Measurements from ENCODE around the gene TIGAR.

Gene TIGAR

DNA sequence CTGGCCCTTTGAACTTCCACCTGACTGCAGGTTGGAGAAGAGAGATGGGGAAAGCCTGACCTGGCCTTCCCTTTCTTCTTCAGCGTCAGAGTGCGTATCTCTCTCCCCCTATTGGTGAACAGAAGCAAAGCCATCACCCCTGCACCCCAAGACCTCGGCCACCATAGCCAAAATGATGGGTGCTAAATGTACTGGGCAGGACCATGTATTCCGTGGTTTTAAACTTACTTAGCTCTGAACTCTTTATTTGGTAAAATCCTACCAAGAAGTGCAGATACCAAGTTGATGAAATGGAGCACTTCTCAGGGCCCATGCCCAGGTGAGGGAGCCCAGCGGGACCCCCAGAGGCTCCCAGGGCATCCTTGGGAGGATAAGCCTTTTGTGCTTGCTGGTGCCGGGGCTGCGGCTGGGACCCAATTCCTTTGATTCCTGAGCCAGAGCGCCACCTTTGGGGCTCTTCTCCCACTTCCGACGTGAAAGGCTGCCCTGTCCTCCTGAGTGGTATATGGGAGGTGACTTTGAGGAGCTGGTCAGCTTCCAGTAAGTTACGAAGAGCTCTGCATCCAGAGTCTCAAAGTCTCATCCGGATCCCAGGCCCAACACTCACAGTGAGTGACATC lies 38.0 kb upstream of the TIGAR start:
- DNase-seq = no peak

- no peak for DNase-seq
Observed at GRCh38 chr12:4283512-4284255, 37.3 kb upstream of the TIGAR start.

DNA sequence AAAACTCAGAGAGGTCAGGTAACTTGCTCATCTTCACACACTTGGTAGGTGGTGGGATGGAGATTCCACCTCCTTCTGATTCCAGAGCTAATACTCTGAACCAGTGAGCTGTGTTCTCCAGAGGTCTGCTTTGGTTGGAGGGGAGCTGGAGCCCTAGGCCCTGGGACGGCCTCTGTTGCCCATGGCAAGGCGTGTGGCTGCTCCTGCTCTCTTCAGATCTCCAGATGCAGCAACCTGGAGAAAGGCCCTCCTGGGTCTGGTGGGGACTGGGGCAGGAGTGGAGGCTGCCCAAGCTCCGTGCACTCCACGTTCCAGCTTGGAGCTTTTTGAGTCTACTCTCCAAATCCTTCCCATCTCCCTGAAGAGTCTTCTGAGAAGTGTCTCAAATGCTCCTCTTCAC lies 36.7 kb upstream of the TIGAR start:
- DNase-seq = no peak

DNA sequence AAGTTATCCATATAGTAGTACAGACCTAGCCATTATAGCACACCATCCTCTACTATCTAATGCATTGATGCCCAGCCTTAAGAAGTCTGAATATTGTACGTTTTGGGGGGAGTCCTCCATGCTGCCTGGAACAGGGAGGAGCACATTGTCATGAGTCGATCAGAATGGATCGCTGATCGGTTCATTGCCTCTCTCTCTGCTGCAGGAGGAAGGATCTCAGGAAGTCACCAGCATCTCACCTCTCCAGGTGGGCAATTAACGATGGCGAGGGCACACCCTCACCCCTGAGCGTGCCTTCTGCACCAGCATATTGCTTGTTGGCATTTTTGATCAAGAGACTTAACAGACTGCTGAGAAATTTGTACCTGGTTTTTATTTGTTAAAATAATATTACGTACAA lies 35.9 kb upstream of the TIGAR start:
- DNase-seq = no peak

DNA sequence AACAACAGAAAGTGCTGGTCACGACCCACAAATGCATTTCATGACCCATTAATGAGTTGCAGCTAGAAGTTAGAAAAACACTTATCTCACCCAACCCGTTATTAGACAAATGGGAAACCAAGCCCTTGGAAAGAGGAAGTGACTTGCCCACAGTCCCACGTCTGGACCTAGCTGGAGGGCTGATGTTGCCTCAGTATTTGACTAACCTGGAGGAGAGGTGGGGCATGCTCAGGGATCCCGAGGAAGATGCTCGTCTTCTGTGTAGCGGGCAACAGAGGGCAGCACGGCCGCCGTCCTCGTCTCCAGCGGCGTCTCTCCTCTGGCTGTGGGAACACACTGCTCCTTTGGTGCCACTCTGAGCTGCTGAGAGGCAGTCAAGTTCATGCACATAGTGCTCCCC lies 34.8 kb upstream of the TIGAR start:
- no peak for DNase-seq

GRCh38 chr12:4286771-4287317 lies 34.2 kb upstream of the TIGAR start:
- DNase-seq = no peak

DNA sequence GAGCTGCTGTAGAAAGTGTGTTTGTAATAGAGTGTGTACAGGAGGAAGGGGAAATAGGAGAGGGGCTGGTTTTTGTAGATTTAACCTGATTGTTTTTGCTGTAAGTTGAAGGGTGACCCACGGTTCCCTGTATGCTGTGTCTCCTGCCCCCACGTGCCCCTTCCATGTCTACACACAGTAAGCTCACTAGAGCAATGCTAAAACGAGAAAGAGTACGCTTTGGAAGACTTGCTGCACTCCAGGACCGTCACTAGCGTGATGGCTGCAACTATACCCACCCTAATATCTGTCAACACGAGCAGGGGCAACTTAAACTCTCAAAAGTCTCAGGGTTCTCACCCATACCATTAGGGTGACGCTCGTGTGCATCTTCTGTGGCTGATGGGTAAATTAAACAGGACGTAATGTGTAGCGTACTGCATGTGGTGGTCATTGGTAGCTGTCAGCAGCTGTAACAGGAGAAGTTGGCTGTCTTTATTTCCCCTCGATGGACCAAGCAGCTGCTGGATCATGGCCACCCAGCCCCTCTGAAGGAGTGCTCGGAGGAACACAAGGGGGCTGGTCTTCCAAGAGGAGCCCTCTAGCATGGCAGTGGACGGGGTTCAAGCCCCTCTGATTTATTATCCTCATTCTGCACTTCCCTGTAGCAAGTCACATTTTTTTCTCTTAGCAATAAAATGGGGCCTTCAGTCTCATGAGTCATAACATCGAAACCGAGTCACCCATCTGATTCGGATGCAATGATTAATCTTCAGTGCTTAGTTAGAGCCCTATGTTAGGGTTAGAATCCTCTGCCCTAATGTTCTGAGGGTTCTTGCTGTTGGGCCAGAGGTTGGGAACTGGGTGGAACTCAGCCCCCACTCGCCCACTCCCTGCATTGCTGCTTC lies 33.4 kb upstream of the TIGAR start:
- no peak for DNase-seq

GRCh38 chr12:4288296-4289131 lies 32.5 kb upstream of the TIGAR start:
- DNase-seq = no peak

GRCh38 chr12:4289231-4289878 lies 31.7 kb upstream of the TIGAR start:
- no peak for DNase-seq

- DNase-seq = no peak
Observed at GRCh38 chr12:4289998-4290790, 30.8 kb upstream of the TIGAR start.

- DNase-seq = no peak
Observed at GRCh38 chr12:4292341-4293073, 28.5 kb upstream of the TIGAR start.

- no peak for DNase-seq
Observed at GRCh38 chr12:4293299-4293965, 27.6 kb upstream of the TIGAR start.

GRCh38 chr12:4293966-4294505 lies 27.0 kb upstream of the TIGAR start:
- DNase-seq = no peak

DNA sequence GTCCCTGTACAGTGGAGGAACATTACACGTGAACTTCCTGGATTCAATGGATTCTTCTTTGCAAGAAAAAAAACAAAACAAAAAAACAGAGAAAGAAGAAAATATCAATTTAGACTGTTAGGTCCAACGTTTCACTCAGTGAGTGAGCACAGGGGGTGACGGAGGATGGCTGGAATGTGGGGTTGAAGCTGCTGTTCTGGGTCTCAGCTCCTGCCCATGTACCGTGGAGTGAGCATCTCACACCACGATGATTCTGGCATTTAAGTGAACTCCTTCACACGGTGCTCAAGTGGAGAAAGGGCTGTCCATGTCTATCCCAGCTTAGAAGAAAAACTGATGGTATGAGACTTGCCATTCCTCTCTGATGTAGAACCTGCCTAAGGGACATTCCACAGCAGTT lies 24.3 kb upstream of the TIGAR start:
- DNase-seq = no peak

GRCh38 chr12:4297617-4298016 lies 23.4 kb upstream of the TIGAR start:
- DNase-seq = no peak

GRCh38 chr12:4300883-4301282 lies 20.1 kb upstream of the TIGAR start:
- DNase-seq = no peak

GRCh38 chr12:4301932-4302501 lies 19.0 kb upstream of the TIGAR start:
- no peak for DNase-seq

- DNase-seq = no peak
Observed at GRCh38 chr12:4302881-4303280, 18.1 kb upstream of the TIGAR start.

DNA sequence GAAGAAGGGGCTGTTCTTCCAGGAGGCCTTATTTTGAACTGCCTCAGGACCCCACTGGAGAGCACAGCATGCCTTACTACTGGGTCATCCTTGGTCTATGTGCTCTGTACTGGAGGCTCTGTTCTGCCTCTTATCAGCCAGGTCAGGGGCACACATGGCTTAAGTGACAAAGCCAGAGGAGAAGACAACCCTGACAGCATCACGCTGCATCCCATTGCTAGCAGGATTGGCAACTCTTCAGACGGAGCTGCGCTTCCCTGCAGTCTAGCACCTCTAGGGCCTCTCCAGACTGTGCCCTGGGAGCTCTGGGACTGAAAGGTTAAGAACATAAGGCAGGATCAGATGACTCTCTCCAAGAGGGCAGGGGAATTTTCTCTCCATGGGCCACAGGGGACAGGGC lies 17.3 kb upstream of the TIGAR start:
- DNase-seq = no peak
